Natural killer cell (primary cell): ENCODE measurements around the gene PLXNA2. TPM values are rescaled to one million over a fixed set of nuclear protein-coding genes. Genes with fewer than 3 reads are reported as not detected.

Experiments
- ATAC-seq, 3 donors: fragments of 150-1000 bp in 2 of 3; fragments of 200-7000 bp in 1 of 3; cut with Tn5 transposase; 1 replicate in 1 of 3; 2 replicates in 2 of 3; pipeline ENCODE4 v1.10.0; 2021; ENCODE audit warnings: mild to moderate bottlenecking in 2 of 3, moderate library complexity in 2 of 3
- DNase-seq, 2 donors: peaks; one replicate each; pipeline versions ENCODE4 v3.0.0 to v3.0.0-alpha.2; 2013 to 2021; ENCODE audit warnings: mixed read lengths in 1 of 2
- H3K27ac ChIP-seq: one replicate; pipeline ENCODE4 v1.5.1; 2013; ENCODE audit warnings: mild to moderate bottlenecking, low read length
- H3K27me3 ChIP-seq: one replicate; pipeline ENCODE4 v1.6.1; 2013; ENCODE audit warnings: low read length; ENCODE audit not compliant: control insufficient read depth, insufficient read depth
- H3K36me3 ChIP-seq: one replicate; pipeline ENCODE4 v1.6.1; 2013; ENCODE audit warnings: low read length; ENCODE audit not compliant: control insufficient read depth, insufficient read depth
- H3K4me1 ChIP-seq: one replicate; pipeline ENCODE4 v1.6.1; 2013; ENCODE audit warnings: low read length; ENCODE audit not compliant: control insufficient read depth, insufficient read depth
- H3K4me3 ChIP-seq: one replicate; pipeline ENCODE4 v1.5.1; 2013; ENCODE audit warnings: low read length
- H3K9me3 ChIP-seq: one replicate; pipeline ENCODE4 v1.6.1; 2013; ENCODE audit warnings: low read length; ENCODE audit not compliant: control insufficient read depth, insufficient read depth
- H3K27ac Mint-ChIP-seq, 2 donors: one replicate each; pipeline ENCODE4 v1.8.0; 2022; ENCODE audit warnings: mild to moderate bottlenecking in 2 of 2, mixed read lengths in 2 of 2, moderate library complexity in 1 of 2
- H3K27me3 Mint-ChIP-seq, 2 donors: one replicate each; pipeline ENCODE4 v1.8.0; 2022; ENCODE audit warnings: low read depth in 2 of 2, mixed read lengths in 2 of 2
- H3K36me3 Mint-ChIP-seq: one replicate; pipeline ENCODE4 v1.8.0; 2022; ENCODE audit warnings: mixed read lengths
- H3K4me1 Mint-ChIP-seq, 2 donors: one replicate each; pipeline ENCODE4 v1.8.0; 2022; ENCODE audit warnings: mixed read lengths in 2 of 2
- H3K4me3 Mint-ChIP-seq: one replicate; pipeline ENCODE4 v1.8.0; 2022; ENCODE audit warnings: mild to moderate bottlenecking, moderate library complexity, mixed read lengths
- H3K9me3 Mint-ChIP-seq, 2 donors: one replicate each; pipeline ENCODE4 v1.8.0; 2022; ENCODE audit warnings: mixed read lengths in 2 of 2
- CTCF ChIP-seq: fragments of 200-600 bp; IDR thresholded peaks from one replicate; pipeline ENCODE4 v1.8.0; 2022; ENCODE audit warnings: antibody characterized with exemption
- WGBS: methylation state at CpG from one replicate; pipeline ENCODE4 v1.1.7; 2013; ENCODE audit warnings: missing lambda C conversion rate; ENCODE audit not compliant: insufficient coverage; 5-methylcytosine and 5-hydroxymethylcytosine counted together
- intact Hi-C: fragments of 100-400 bp; cut with micrococcal nuclease; formaldehyde crosslinking; loops from one replicate; pipeline ENCODE4 v1.14.2; 2022
- total RNA-seq, 4 donors: library from RNA; stranded (reverse); fragments of 120-200 nt in 1 of 4; gene quantifications; one replicate each; pipeline versions ENCODE4 v1.2.3 to v1.2.4, GENCODE V29; 2013 to 2022

Gene PLXNA2
- total RNA-seq, 3 donors from 2014 or later (not counting 1 experiment from before 2014, with no cell fraction given), result 2.8 to 8.4 (median 2.8) TPM

GRCh38 chr1:208054485-208054884 is 189.7 kb downstream of the PLXNA2 start:
- Histone ChIP-seq H3K9me3 (no peaks in the 10 kb centered on the region), H3K27me3 (no peaks in the 10 kb centered on the region), H3K4me1 (no peaks in the 10 kb centered on the region), H3K36me3 (no peaks in the 10 kb centered on the region), H3K27ac (no peak overlapping the region), H3K4me3 (no peak overlapping the region)
- Mint-ChIP-seq H3K36me3 (no peaks in the 10 kb centered on the region), H3K27ac (no peak overlapping the region), H3K4me3 (no peak overlapping the region), H3K4me1 (no peaks in the 10 kb centered on the region), H3K9me3 (no peaks in the 10 kb centered on the region), H3K27me3 (peaks cover 0 to 12% of the 10 kb centered on the region in 2 donors)
- no peak for ATAC-seq
- 85% methylated on average over 6 of the region's 6 CpGs for WGBS
- intact Hi-C loops, result no loop called here
- no peak for TF ChIP-seq CTCF
- DNase-seq, result no peak

DNA sequence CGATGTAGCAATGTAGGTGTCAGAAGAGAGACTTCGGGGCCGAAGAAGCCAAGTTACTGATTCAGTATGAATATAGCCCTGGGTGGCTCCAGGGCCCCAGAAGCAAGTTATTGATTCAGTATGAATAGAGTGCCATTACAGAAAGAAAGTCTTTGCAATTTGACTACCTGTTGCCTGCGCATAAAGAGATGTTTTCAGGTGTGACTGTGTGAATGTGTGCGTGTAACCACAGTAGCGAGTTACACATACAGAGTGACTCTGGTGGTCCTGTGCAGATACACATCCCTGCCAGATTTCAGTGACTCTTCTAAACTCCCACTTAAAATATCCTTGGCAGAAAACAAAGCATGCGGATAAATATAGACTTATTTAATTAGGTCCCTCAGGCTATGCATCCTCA is 190.5 kb downstream of the PLXNA2 start:
- 91% methylated on average over 7 of the region's 7 CpGs for WGBS
- DNase-seq (no peak), ATAC-seq (no peak)

DNA sequence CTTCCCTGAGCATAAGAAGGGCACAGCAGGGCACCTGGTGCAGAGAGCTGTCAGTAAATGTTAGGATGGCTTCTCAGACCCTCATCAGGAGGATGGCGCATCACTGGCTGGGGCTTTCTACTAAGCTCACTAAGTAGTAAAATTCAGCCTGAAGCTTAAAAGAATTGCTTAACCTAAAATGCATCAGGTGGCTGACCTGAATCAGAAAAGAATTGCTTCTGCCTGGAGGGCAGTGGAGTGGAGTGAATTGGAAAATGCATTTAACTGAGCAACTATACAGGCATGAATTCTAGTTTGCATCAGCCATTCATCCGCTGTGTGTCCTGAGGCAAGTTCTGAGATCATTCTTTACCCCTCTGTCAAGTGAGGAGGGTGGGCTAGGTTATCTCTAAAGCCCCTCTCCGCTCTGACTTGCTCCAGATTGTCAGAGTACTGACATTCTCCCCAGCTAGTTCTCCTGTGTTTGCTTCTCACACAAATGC is 191.2 kb downstream of the PLXNA2 start:
- ATAC-seq (no peak), DNase-seq (no peak)
- Histone ChIP-seq H3K36me3 (no peaks in the 10 kb centered on the region), H3K4me1 (no peaks in the 10 kb centered on the region), H3K9me3 (no peaks in the 10 kb centered on the region), H3K27ac (no peak overlapping the region), H3K27me3 (no peaks in the 10 kb centered on the region), H3K4me3 (no peak overlapping the region)
- intact Hi-C loops, result no loop called here
- no peak overlapping the region for H3K4me3 Mint-ChIP-seq
- H3K27me3 Mint-ChIP-seq, result peaks cover 0 to 12% of the 10 kb centered on the region in 2 donors
- TF ChIP-seq CTCF, result no peak
- H3K4me1 Mint-ChIP-seq, result no peaks in the 10 kb centered on the region
- WGBS, result 94% methylated on average over 3 of the region's 3 CpGs
- no peaks in the 10 kb centered on the region for H3K36me3 Mint-ChIP-seq
- H3K9me3 Mint-ChIP-seq, result no peaks in the 10 kb centered on the region
- no peak overlapping the region for H3K27ac Mint-ChIP-seq

More for the DNA sequence above, 190.5 kb downstream of the PLXNA2 start:
- H3K4me1 Mint-ChIP-seq, result no peaks in the 10 kb centered on the region
- Histone ChIP-seq H3K9me3 (no peaks in the 10 kb centered on the region), H3K4me3 (no peak overlapping the region), H3K27ac (no peak overlapping the region), H3K36me3 (no peaks in the 10 kb centered on the region), H3K4me1 (no peaks in the 10 kb centered on the region), H3K27me3 (no peaks in the 10 kb centered on the region)
- TF ChIP-seq CTCF, result no peak
- intact Hi-C loops, result no loop called here
- no peak overlapping the region for H3K4me3 Mint-ChIP-seq
- no peaks in the 10 kb centered on the region for H3K36me3 Mint-ChIP-seq
- H3K9me3 Mint-ChIP-seq, result no peaks in the 10 kb centered on the region
- peaks cover 0 to 12% of the 10 kb centered on the region in 2 donors for H3K27me3 Mint-ChIP-seq
- H3K27ac Mint-ChIP-seq, result no peak overlapping the region

DNA sequence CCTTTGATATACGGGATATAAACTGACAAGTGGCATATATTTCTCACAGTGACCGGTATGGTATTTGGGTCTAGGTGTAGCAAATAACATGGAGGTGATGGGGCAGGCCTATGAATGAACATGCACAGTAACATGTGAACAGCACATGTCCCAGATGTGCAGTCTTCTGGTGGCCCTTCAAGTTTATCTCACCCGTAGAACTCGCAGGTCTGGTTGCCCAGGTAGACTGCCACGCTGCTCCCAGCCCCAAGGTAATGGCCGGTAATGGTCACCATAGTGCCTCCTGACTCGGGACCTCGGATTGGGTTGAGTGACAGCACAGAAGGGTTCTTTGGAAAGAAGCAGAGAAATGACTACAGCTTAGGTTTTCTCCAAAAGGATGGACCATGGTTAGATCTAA is 192.0 kb downstream of the PLXNA2 start:
- no peak for ATAC-seq
- Histone ChIP-seq H3K36me3 (no peaks in the 10 kb centered on the region), H3K4me1 (no peaks in the 10 kb centered on the region), H3K9me3 (no peaks in the 10 kb centered on the region), H3K27me3 (no peaks in the 10 kb centered on the region), H3K4me3 (no peak overlapping the region), H3K27ac (no peak overlapping the region)
- Mint-ChIP-seq H3K27ac (no peak overlapping the region), H3K4me1 (no peaks in the 10 kb centered on the region), H3K9me3 (no peaks in the 10 kb centered on the region), H3K27me3 (peaks cover 0 to 12% of the 10 kb centered on the region in 2 donors), H3K36me3 (no peaks in the 10 kb centered on the region), H3K4me3 (no peak overlapping the region)
- DNase-seq, result no peak
- intact Hi-C loops, result no loop called here
- no peak for TF ChIP-seq CTCF
- WGBS, result 93% methylated on average over 8 of the region's 8 CpGs
